PC-3 (cell line): Measurements from ENCODE around the gene TTBK1. TPM values are rescaled to one million over a fixed set of nuclear protein-coding genes. Genes with fewer than 3 reads are reported as not detected.

ENCODE experiments used
- ATAC-seq: fragments of 200-7000 bp; cut with Tn5 transposase; 2 replicates; pipeline ENCODE4 v1.9.1; 2020; ENCODE audit warnings: mild to moderate bottlenecking, moderate library complexity
- BruUV-seq: library from RNA; stranded (reverse); fragments of 400-500 nt; replicated peaks from 2 replicates; lab custom pipeline; 2021; lab: Mats Ljungman, UMichigan
- CTCF ChIA-PET: fragments of 300-600 bp; sonication (Branson Sonifier 250); formaldehyde crosslinking; loops from one replicate; lab custom pipeline; 2022; ENCODE audit warnings: antibody characterized with exemption; lab: Charles Lee
- POLR2A ChIA-PET: fragments of 300-600 bp; sonication (Branson Sonifier 250); formaldehyde crosslinking; loops from one replicate; lab custom pipeline; 2022; ENCODE audit warnings: antibody characterized with exemption; ENCODE audit not compliant: unreplicated experiment; lab: Charles Lee
- DNase-seq: peaks from one replicate; pipeline ENCODE4 v3.0.0-alpha.2; 2015
- H2AFZ ChIP-seq: fragments of 300-600 bp; sonication (generic); 2 replicates; pipeline ENCODE4 v1.6.0; 2016; ENCODE audit warnings: antibody characterized with exemption, low read length
- H3F3A ChIP-seq: fragments of 300-600 bp; sonication (generic); one replicate; pipeline ENCODE4 v1.6.0; 2017; ENCODE audit warnings: antibody characterized with exemption, low read length, control low read depth, mild to moderate bottlenecking; ENCODE audit not compliant: unreplicated experiment
- H3K27ac ChIP-seq: fragments of 300-600 bp; sonication (generic); 2 replicates; pipeline ENCODE4 v1.5.1; 2016; ENCODE audit warnings: mild to moderate bottlenecking, low read length
- H3K27me3 ChIP-seq: fragments of 300-600 bp; sonication (generic); 2 replicates; pipeline ENCODE4 v1.6.1; 2016; ENCODE audit warnings: low read length, mixed read lengths
- H3K36me3 ChIP-seq: fragments of 300-600 bp; sonication (generic); 2 replicates; pipeline ENCODE4 v1.6.1; 2016; ENCODE audit warnings: low read depth, mixed run types, low read length, mixed read lengths
- H3K4me1 ChIP-seq: fragments of 300-600 bp; sonication (generic); 2 replicates; pipeline ENCODE4 v1.5.1; 2016; ENCODE audit warnings: low read length; ENCODE audit not compliant: insufficient read depth
- H3K4me2 ChIP-seq: fragments of 300-600 bp; sonication (generic); 2 replicates; pipeline ENCODE4 v1.6.0; 2016; ENCODE audit warnings: low read length
- H3K4me3 ChIP-seq: fragments of 300-600 bp; sonication (generic); 2 replicates; pipeline ENCODE4 v1.5.1; 2016; ENCODE audit warnings: mild to moderate bottlenecking, low read length, mixed read lengths
- H3K79me2 ChIP-seq: fragments of 300-600 bp; sonication (generic); 2 replicates; pipeline ENCODE4 v1.6.1; 2017; ENCODE audit warnings: low read length, mixed read lengths
- H3K9ac ChIP-seq: fragments of 300-600 bp; sonication (generic); 2 replicates; pipeline ENCODE4 v1.6.0; 2016; ENCODE audit warnings: mild to moderate bottlenecking, low read length
- H3K9me2 ChIP-seq: fragments of 300-600 bp; sonication (generic); replicated peaks from 2 replicates; pipeline ENCODE4 v1.6.1; 2016; ENCODE audit warnings: mixed run types, low read length, mixed read lengths
- H3K9me3 ChIP-seq: fragments of 300-600 bp; sonication (generic); 2 replicates; pipeline ENCODE4 v1.6.1; 2016; ENCODE audit warnings: low read length, mixed read lengths
- H4K20me1 ChIP-seq: fragments of 300-600 bp; sonication (generic); 2 replicates; pipeline ENCODE4 v1.6.1; 2016; ENCODE audit warnings: low read length, mixed read lengths
- CTCF ChIP-seq: fragments of 300-600 bp; sonication (generic); conservative IDR thresholded peaks from 2 replicates; pipeline ENCODE4 v1.5.1; 2017; ENCODE audit warnings: antibody characterized with exemption, low read depth, mild to moderate bottlenecking, low read length
- EZH2 ChIP-seq: fragments of 300-600 bp; sonication (generic); IDR thresholded peaks from one replicate; pipeline ENCODE4 v1.6.1; 2017; ENCODE audit warnings: antibody characterized with exemption, mild to moderate bottlenecking, low read length; ENCODE audit not compliant: unreplicated experiment
- EZH2phosphoT487 ChIP-seq: fragments of 300-600 bp; sonication (generic); IDR thresholded peaks from 2 replicates; pipeline ENCODE4 v1.6.1; 2018; ENCODE audit warnings: mild to moderate bottlenecking, antibody characterized with exemption, low read length, borderline replicate concordance
- intact Hi-C: fragments of 100-400 bp; cut with micrococcal nuclease; formaldehyde crosslinking; loops from 2 replicates; pipeline ENCODE4 v1.9.0; 2023
- total RNA-seq: library from RNA; depleted of rRNA; stranded (reverse); fragments of >200 nt; gene quantifications from 2 replicates; pipeline ENCODE4 v1.2.3, GENCODE V29; 2014

Gene TTBK1
- total RNA-seq, 1 experiment from 2014 or later = not detected

GRCh38 chr6:43239054-43239453 is 4.2 kb upstream of the TTBK1 start:
- Histone ChIP-seq H3K36me3 (no peaks in the 10 kb centered on the region), H3K27ac (no peak overlapping the region), H3K4me3 (no peak overlapping the region), H3K79me2 (no peaks in the 10 kb centered on the region), H3K4me2 (no peak overlapping the region), H3F3A (no peaks in the 10 kb centered on the region), H3K4me1 (no peaks in the 10 kb centered on the region), H2AFZ (no peak overlapping the region), H3K27me3 (peaks cover 48% of the 10 kb centered on the region), H3K9ac (no peak overlapping the region), H3K9me3 (no peaks in the 10 kb centered on the region), H4K20me1 (no peaks in the 10 kb centered on the region), H3K9me2 (no peaks in the 10 kb centered on the region)
- intact Hi-C loops = no loop called here
- no peak for TF ChIP-seq EZH2phosphoT487
- TF ChIP-seq EZH2 = no peak
- no peak for TF ChIP-seq CTCF
- no peak for ATAC-seq
- BruUV-seq = no TSS peak
- ChIA-PET POLR2A (interaction anchor here (0.7 kb wide), 1 partner anchor 82 kb away, joined by 21 read pairs; no protein-coding TSS in a partner anchor), CTCF (no interaction called here)
- DNase-seq = no peak

- Histone ChIP-seq H3F3A (no peaks in the 10 kb centered on the region), H3K27ac (no peak overlapping the region), H3K9ac (no peak overlapping the region), H3K36me3 (no peaks in the 10 kb centered on the region), H3K9me3 (no peaks in the 10 kb centered on the region), H3K27me3 (peaks cover 56% of the 10 kb centered on the region), H4K20me1 (no peaks in the 10 kb centered on the region), H3K4me3 (no peak overlapping the region), H2AFZ (no peak overlapping the region), H3K79me2 (no peaks in the 10 kb centered on the region), H3K9me2 (no peaks in the 10 kb centered on the region), H3K4me1 (no peaks in the 10 kb centered on the region), H3K4me2 (no peak overlapping the region)
- ChIA-PET POLR2A (no interaction called here), CTCF (no interaction called here)
- no peak for TF ChIP-seq EZH2
- TF ChIP-seq EZH2phosphoT487 = no peak
- TF ChIP-seq CTCF = no peak
- intact Hi-C loops = no loop called here
- DNase-seq = no peak
- BruUV-seq = no TSS peak
- no peak for ATAC-seq
Measured at GRCh38 chr6:43240950-43241349, 2.3 kb upstream of the TTBK1 start.

GRCh38 chr6:43241446-43241845 is 1.8 kb upstream of the TTBK1 start:
- no peak overlapping the region for H3K4me3 ChIP-seq
- BruUV-seq = no TSS peak
- no peaks in the 10 kb centered on the region for H3K36me3 ChIP-seq
- no peaks in the 10 kb centered on the region for H4K20me1 ChIP-seq
- H3K9ac ChIP-seq = no peak overlapping the region
- no peaks in the 10 kb centered on the region for H3K9me2 ChIP-seq
- no peaks in the 10 kb centered on the region for H3F3A ChIP-seq
- intact Hi-C loops = no loop called here
- H3K4me2 ChIP-seq = no peak overlapping the region
- H3K27me3 ChIP-seq = peaks cover 56% of the 10 kb centered on the region
- no peaks in the 10 kb centered on the region for H3K79me2 ChIP-seq
- H3K27ac ChIP-seq = no peak overlapping the region
- no peaks in the 10 kb centered on the region for H3K9me3 ChIP-seq
- H2AFZ ChIP-seq = no peak overlapping the region
- DNase-seq (no peak), ATAC-seq (no peak)
- no peaks in the 10 kb centered on the region for H3K4me1 ChIP-seq
- ChIA-PET CTCF (no interaction called here), POLR2A (no interaction called here)
- no peak for TF ChIP-seq EZH2
